SIG-M5 (cell line): Measurements from ENCODE around the gene NFATC2.
"Not testable (repeated sequence)": the region's sequence is repeated elsewhere in the genome, so short reads cannot be mapped to it uniquely, and the experiment has no call there.

Source experiments
- DNase-seq: peaks from one replicate; lab custom pipeline; 2025; lab: John Stamatoyannopoulos, UW

The NFATC2 gene

GRCh38 chr20:51470499-51470820, 72.1 kb downstream of the NFATC2 start:
- no peak for DNase-seq

DNA sequence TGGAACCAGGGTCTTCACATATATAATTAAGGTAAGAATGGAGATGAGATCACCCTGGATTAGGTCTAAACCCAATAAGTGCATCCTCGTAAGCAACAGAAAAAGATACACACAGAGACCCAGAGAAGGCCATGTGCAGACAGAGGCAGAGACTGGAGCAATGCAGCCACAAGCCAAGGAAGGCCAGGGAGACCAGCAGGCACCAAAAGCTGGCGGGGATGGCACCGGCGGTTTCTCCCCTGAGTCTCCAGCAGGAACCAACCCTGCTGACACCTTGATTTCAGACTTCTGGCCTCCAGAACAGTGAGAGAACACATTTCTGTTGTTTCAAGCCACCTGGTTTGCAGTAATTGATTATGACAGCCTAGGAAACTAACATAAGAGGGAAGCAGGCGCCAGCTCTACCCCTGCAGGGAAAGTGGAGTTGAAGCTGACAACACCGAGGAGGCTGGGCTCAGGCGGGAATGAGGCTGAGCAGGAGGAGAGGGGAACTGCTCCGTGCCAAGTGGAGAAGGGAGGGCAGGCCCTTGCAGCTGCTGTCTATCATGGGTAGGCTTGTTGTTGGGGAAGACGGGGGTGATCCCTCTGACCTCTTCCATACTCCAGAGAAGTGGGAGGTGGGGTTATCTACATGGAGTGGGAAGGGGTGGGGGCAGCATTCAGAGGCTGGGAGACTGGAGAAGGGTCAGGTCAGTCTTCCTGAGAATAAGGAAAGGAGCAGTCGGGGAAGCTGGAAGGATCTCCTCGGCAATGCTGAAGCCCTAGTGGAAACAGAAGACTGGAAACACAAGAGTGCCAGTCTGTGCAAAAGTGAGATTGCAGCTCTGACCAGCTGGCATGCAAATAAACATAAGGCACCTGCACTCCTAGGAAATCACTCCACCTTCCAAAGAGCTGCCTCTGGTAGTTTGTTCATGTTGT, 72.7 kb downstream of the NFATC2 start:
- DNase-seq: no peak

GRCh38 chr20:51469046-51469445, 73.5 kb downstream of the NFATC2 start:
- no peak for DNase-seq

- no peak for DNase-seq
Observed at GRCh38 chr20:51468636-51469035, 73.9 kb downstream of the NFATC2 start.

DNA sequence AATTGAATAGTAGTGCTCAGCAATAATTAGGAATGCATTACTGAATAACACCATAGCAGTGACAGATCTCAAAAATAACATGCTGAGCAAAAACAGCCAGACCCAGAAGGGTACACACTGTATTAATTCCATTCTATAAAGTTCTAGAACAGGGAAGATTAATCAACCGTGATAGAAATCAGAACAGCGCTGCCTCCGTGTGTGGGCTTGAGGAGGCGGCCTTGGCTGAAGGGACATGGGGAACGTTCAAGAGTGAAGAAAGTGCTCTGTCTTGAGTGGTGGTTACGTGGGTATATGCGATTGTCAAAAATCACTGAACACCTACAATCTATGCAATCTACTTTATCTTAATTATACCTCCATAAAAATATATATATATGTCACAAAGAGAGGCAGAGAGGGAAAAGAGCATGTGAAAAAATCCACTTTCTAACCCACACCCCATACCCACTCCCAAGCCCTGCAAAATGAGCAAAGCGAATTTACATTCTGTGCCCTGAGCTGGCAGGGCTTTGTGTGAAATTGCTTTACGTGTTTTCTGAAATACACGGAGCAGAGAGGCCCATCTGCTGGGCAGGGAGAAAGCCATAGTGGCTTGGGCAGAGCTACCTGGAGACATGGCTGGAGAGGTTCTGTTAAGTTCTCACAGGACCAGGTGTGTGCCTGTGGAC, 74.4 kb downstream of the NFATC2 start:
- no peak for DNase-seq

DNA sequence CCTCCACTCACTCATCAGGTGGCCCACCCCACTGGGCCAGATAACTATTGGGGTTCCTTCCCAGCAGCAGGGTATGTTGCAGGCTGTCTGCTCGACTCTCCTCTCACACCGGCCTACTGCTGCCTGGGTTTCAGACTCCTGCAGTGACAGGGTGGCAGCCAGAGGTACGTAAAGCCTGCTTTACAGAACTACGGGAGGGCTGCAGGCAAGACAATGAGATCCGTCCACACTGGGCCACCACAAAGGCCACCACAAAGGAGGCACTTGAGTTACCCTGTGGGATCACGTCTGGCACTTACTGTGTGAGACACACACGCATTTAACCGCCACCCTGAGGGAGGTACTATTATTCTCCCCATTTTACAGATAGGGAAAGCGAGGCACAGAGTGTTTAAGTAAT, 78.5 kb downstream of the NFATC2 start:
- DNase-seq: no peak

- DNase-seq: no peak
Observed at GRCh38 chr20:51463560-51463959, 79.0 kb downstream of the NFATC2 start.

- no peak for DNase-seq
Observed at GRCh38 chr20:51462566-51463276, 79.8 kb downstream of the NFATC2 start.

- DNase-seq: not testable (repeated sequence)
Observed at GRCh38 chr20:51461846-51462245, 80.7 kb downstream of the NFATC2 start.

DNA sequence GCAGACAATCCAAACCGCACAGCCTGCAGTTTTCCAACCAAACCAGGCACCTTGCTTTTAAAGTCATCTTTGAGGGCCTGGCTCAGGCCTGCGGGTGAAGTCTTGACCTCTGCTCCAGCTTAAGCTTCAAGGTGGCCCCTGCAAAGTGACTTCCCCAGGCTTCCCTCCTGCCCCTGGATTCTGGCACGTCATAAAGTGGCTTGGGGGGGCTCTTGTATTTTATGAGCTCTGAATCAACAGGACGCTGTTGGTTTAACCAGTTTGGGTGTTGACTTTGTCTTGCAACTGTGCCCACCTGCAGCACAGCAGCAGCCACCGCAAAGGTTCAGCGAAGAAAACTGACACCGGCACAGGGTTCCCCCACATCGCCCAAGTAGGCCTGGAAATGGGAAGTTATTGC, 81.2 kb downstream of the NFATC2 start:
- no peak for DNase-seq

DNA sequence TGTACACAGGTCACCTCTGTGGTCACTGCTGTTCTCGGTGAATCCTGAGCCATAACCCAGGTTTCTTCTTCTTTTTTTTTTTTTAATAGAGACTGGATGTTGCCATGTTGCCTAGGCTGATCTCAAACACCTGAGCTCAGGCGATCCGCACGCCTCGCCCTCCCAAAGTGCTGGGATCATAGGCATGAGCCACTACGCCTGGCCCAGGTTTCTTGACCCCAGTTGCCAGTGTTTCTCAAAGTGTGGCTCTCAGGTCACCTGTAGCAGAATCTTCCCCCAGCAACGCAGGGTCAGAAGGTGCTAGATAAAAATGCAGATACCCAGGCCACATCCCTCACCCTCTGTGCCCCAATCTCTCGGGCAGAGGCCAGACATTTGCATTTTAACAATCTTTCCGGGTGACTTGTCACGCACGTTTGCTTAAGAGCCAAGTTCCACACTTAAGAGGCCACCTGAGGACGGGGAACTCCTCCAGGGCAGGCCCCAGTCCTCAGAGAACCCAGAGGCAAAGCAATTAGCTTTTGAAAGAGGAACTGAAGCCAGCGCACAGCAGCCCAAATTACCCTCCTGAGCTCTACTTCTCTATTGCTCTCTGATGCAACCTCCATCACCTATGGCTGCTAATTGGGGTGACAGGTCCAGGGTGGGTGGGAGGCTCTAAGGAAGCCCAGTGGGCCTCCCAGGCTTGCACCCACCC, 81.8 kb downstream of the NFATC2 start:
- peak; percentile 31 for DNase-seq

DNA sequence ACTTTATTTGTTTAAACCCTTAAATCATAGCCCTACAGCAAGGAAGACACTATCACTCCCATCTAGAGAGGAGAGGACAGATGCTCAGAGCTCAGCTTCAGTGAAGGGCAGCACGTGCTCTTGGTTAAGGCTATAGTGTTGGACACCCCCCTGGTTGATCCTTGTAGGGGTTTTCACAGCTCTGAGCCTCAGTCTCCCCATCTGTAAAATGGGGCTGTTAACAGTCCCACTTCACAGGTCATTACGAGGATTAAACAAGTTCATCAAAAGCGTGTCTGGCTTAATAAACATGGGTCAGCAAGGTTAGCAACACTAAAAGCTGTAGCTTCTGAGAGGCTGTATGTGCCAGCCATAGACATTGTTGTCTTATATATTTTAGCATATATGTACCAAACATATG, 82.4 kb downstream of the NFATC2 start:
- no peak for DNase-seq

DNA sequence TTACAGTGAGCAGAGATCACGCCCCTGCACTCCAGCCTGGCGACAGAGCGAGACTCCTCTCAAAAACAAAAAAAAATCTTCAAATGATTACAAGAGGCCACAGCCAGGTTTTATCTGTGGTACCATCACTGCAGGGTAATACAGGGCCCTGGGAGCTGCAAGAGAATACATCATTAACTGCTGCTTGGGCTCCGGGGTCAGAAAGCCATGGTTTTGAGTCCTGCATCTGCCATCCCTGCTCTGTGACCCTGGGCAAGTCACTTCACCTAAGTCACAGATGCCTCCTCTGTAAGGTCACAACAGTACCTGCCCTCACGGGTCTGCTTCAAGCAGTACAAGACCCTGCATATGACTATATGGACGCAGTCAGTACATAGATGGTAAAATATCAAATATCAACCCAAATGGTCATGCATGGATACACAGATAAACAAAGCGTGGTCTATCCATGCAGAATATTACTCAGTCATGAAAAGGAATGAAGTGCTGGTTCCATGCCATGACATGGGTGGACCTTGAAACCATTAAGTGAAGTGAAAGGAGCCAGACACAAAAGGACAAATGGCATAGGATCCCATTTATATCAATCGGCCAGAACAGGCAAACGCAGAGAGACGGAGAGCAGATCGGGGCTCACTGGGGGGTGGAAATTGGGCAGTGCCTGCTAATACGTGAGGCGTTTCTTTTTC, 83.6 kb downstream of the NFATC2 start:
- DNase-seq: no peak

- DNase-seq: no peak
Observed at GRCh38 chr20:51457533-51457932, 85.0 kb downstream of the NFATC2 start.

DNA sequence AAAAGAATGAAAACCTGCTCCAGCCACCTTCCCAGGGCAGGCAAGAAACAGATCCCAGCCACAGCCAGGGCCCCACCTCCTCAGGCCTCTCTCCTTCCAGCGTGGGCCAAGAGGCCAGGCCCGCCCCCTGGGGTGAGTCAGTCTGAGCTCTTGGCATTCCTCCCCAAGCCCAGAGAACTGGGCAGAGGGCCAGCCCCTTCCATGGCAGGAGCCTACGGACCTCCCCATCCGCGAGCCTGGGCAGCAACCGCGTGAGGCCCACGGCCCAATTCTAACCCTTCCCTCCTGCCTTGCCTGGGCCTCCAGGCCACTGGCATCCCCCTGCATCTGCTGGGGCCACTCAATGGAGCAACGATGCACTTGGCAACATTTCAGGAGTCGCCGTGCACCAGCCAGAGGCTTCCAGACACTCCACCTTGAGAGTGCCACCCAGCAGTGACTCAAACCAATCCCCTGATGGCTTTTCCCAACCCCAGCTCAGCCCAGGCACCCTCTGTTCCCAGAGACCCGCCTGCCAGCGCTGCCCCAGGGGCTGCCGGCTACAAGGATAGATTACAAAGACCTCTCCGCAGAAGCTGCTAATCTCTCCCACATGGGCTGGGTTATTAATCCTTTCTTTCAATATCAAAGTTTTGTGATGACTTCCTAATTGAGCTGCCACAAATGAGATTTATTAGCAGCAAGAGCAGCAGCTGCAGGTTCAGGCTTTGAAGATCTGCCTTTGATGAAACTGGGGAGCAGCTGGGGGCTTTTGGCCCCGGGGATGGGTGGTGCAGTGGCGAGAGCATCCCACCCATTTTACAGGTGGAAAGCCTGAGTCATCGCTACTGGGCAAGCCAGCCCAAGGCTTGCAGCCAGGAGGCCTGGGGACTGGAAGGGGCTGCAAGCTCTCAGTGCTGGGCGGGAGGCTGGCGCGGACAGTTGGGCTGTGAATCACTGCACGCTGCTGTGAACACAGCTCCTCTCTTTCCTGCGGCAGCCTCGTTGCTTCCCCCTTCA, 85.7 kb downstream of the NFATC2 start:
- DNase-seq: no peak

GRCh38 chr20:51454250-51454865, 88.2 kb downstream of the NFATC2 start:
- DNase-seq: no peak

DNA sequence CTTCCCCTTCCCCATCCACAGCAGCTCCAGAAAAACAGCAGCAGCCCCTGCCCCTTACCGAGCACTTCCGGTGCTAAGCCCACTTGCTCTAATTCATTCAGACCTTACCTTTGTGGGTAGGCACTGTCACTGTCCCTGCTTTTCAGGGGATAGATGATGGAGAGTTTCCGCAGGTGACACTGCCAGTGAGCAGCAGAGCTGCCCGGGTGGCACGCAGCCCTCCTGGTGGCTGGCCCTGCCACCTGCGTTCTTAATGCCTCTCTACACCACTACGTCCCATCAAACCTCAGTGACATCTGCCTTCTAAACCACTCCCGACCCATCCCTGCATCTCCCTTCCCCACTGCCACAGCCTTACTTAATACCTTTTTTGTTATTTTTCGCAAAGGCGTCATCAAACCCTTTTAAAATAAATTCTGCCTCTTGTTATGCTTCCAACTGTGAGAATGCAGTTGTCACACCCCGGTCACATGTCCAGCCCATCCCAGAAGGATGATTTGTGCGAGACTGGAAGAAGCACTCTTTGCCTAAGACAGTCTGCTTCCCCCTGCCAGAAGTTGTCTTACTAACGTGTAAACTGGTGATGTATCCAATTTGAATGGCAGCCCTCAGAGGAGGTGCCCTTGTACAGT, 89.7 kb downstream of the NFATC2 start:
- no peak for DNase-seq

DNA sequence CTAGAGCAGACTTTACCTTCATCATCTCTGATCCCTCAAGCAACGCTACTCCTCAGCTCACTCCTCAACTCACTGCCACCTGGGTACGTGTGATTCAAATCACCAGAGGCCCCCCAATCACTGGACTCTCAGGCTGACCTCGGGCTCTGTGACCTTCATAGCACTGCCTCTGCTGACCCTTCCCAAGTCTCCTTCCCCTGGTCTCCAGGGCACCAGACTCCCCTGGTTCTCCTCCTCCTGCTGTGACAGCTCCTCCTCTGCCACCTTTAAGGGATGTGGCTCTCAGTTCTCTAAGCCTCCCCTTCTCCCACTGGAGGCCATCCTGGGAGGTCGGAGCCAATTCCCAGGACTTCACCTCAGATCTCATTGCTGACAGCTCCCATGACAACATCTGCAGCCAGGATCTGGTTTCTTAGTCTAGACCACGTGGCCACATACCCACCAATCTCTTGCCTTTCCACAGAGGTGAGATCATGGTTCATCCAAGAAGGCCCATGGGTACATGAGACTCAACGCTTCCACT, 90.4 kb downstream of the NFATC2 start:
- DNase-seq: no peak

GRCh38 chr20:51451484-51451883, 91.0 kb downstream of the NFATC2 start:
- DNase-seq: no peak
